Ovary (tissue), 9 donors: ENCODE measurements around the gene CERS6. TPM values are rescaled to one million over a fixed set of nuclear protein-coding genes. Genes with fewer than 3 reads are reported as not detected.

ENCODE experiments used
- DNase-seq, 5 donors: peaks; one replicate each; pipeline ENCODE4 v3.0.0-alpha.2; 2019 to 2020
- H3K27ac ChIP-seq, 2 donors: fragments of 200-600 bp; one replicate each; pipeline versions ENCODE4 v1.5.1 to v1.8.0; 2019 to 2022
- H3K27me3 ChIP-seq: fragments of 200-600 bp; one replicate; pipeline ENCODE4 v1.8.0; 2022
- H3K36me3 ChIP-seq: fragments of 200-600 bp; sonication (generic); one replicate; pipeline ENCODE4 v1.5.1; 2019
- H3K4me1 ChIP-seq: one replicate; pipeline ENCODE4 v1.8.1; 2013; ENCODE audit warnings: mild to moderate bottlenecking, moderate library complexity; ENCODE audit not compliant: insufficient read depth
- H3K4me3 ChIP-seq: fragments of 200-600 bp; sonication (generic); one replicate; pipeline ENCODE4 v1.5.1; 2017
- H3K9me3 ChIP-seq, 2 donors: fragments of 200-600 bp in 1 of 2; sonication (generic) in 1 of 2; one replicate each; pipeline versions ENCODE4 v1.5.1 to v1.8.1; 2013 to 2019; ENCODE audit warnings: mild to moderate bottlenecking in 1 of 2, moderate library complexity in 1 of 2
- EP300 ChIP-seq: sonication (generic); formaldehyde crosslinking; IDR thresholded peaks from one replicate; pipeline ENCODE4 v1.6.1; 2017; ENCODE audit warnings: antibody characterized with exemption
- POLR2A ChIP-seq: fragments of 450-650 bp; IDR thresholded peaks from one replicate; pipeline ENCODE4 v1.6.1; 2017; ENCODE audit warnings: antibody characterized with exemption, mild to moderate bottlenecking, moderate library complexity
- WGBS, 3 donors: extraction: QIAGEN DNeasy Blood & Tissue Kit in 1 of 3; methylation state at CpG; one replicate each; pipeline versions ENCODE4 v1.1.5 to v1.1.7; 2013 to 2017; 5-methylcytosine and 5-hydroxymethylcytosine counted together
- intact Hi-C, 4 donors: fragments of 100-400 bp; cut with DNase I; formaldehyde crosslinking; loops; one replicate each; pipeline versions ENCODE4 v1.11.0 to v1.15.1; 2022 to 2023
- polyA plus RNA-seq, 2 donors: library from polyadenylated mRNA; stranded (reverse); fragments of 200-250 nt in 1 of 2; fragments of 350-450 nt in 1 of 2; fragmentation: Illumina TruSeq in 1 of 2; extraction: RNeasy Lipid Tissue Mini Kit (QIAGEN cat#74804) in 1 of 2; gene quantifications; one replicate each; pipeline ENCODE4 v1.2.3, GENCODE V29; 2013 to 2014
- total RNA-seq, 7 donors: library from RNA; depleted of rRNA in 2 of 7; stranded (reverse); fragments of >200 nt in 2 of 7; fragmentation: NEBNext Ultra II Directional in 3 of 7; extraction: Animal tissue kit (Norgen Biotek cat#: 25700) in 3 of 7; gene quantifications; one replicate each; pipeline versions ENCODE4 v1.1.0 to v1.2.4, GENCODE V29; 2016 to 2023
- TF ChIP-seq, protein P1 (sequence below), 3 donors: fragments of 450-650 bp in 2 of 3; fragments of 200-600 bp in 1 of 3; IDR thresholded peaks; one replicate each; pipeline versions ENCODE4 v1.5.1 to v1.8.0; 2016 to 2022; ENCODE audit warnings: antibody characterized with exemption in 3 of 3, mild to moderate bottlenecking in 1 of 3
- donor health status: DM: no; HTN: no; CAD: no; lungs with moderate emphysema.
- donor health status: DM: no; HTN: no; CAD: no.
- donor health status: Bipolar disorder and iron deficiency.
- donor health status: DM: yes; HTN: yes; CAD: no.
- donor health status: DM: no; HTN: no; CAD: no.
- donor health status: DM: yes; HTN: yes; CAD: no.

The CERS6 gene
- total and polyA plus RNA-seq, 9 donors, result 11.5 to 30.8 (median 24.9) TPM

GRCh38 chr2:168749297-168749696, 293.2 kb downstream of the CERS6 start:
- TF ChIP-seq, protein P1, sequence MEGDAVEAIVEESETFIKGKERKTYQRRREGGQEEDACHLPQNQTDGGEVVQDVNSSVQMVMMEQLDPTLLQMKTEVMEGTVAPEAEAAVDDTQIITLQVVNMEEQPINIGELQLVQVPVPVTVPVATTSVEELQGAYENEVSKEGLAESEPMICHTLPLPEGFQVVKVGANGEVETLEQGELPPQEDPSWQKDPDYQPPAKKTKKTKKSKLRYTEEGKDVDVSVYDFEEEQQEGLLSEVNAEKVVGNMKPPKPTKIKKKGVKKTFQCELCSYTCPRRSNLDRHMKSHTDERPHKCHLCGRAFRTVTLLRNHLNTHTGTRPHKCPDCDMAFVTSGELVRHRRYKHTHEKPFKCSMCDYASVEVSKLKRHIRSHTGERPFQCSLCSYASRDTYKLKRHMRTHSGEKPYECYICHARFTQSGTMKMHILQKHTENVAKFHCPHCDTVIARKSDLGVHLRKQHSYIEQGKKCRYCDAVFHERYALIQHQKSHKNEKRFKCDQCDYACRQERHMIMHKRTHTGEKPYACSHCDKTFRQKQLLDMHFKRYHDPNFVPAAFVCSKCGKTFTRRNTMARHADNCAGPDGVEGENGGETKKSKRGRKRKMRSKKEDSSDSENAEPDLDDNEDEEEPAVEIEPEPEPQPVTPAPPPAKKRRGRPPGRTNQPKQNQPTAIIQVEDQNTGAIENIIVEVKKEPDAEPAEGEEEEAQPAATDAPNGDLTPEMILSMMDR (IDR thresholded peaks at IDR 0.05), result no peak
- WGBS, 3 donors, result 88 to 90% (median 88%) methylated on average over 3 to 6 of the region's 6 CpGs
- DNase-seq, result no peak
- Histone ChIP-seq H3K27me3 (no peaks in the 10 kb centered on the region), H3K4me1 (no peaks in the 10 kb centered on the region), H3K4me3 (no peak overlapping the region), H3K36me3 (no peaks in the 10 kb centered on the region), H3K27ac (no peak overlapping the region), H3K9me3 (no peaks in the 10 kb centered on the region)
- intact Hi-C loops, result no loop called here

DNA sequence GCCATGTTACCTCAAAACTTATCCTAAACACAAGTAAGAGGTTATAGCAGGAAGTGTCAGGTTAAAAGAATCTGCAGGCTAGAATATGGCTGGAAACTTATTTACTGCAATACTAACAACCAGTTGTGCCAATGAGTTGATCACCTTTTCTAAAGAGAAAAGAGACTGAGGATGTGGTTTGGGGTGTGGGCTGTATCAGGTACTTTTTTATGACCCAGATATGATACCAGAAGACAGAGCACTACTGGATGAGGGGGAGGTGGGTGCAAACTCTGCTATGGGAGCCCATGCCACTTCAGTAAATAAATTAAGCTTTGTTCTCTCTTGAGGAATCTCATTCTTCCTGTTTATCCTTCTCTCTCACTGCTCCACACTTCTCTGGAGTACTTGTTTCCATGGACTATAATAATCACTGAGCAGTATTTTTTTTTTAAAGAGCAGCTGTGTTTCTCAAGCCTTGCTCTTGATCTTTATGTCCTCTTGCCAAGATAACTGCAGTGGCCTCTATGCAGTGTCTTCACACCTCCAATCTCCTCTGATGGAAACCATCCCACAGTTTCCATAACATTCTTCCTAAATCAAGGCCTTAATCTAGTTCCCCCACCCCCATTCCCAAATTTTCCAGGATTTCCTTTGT, 295.1 kb downstream of the CERS6 start:
- Histone ChIP-seq H3K27ac (no peak overlapping the region), H3K27me3 (no peaks in the 10 kb centered on the region), H3K4me3 (no peak overlapping the region), H3K4me1 (no peaks in the 10 kb centered on the region), H3K36me3 (no peaks in the 10 kb centered on the region), H3K9me3 (no peaks in the 10 kb centered on the region)
- TF ChIP-seq POLR2A, result no peak
- no peak for TF ChIP-seq EP300
- TF ChIP-seq, protein P1 (IDR thresholded peaks at IDR 0.05), result no peak
- DNase-seq, result no peak
- intact Hi-C loops, result no loop called here

GRCh38 chr2:168752361-168752760, 296.3 kb downstream of the CERS6 start:
- H3K27me3 ChIP-seq, result no peaks in the 10 kb centered on the region
- DNase-seq, result no peak
- H3K4me3 ChIP-seq, result no peak overlapping the region
- H3K27ac ChIP-seq, result no peak overlapping the region
- intact Hi-C loops, result no loop called here
- TF ChIP-seq POLR2A (no peak), EP300 (no peak)
- TF ChIP-seq, protein P1 (IDR thresholded peaks at IDR 0.05), result no peak
- no peaks in the 10 kb centered on the region for H3K4me1 ChIP-seq
- no peaks in the 10 kb centered on the region for H3K9me3 ChIP-seq
- 97% methylated on average over 8 of the region's 8 CpGs for WGBS, 3 donors
- H3K36me3 ChIP-seq, result no peaks in the 10 kb centered on the region

DNA sequence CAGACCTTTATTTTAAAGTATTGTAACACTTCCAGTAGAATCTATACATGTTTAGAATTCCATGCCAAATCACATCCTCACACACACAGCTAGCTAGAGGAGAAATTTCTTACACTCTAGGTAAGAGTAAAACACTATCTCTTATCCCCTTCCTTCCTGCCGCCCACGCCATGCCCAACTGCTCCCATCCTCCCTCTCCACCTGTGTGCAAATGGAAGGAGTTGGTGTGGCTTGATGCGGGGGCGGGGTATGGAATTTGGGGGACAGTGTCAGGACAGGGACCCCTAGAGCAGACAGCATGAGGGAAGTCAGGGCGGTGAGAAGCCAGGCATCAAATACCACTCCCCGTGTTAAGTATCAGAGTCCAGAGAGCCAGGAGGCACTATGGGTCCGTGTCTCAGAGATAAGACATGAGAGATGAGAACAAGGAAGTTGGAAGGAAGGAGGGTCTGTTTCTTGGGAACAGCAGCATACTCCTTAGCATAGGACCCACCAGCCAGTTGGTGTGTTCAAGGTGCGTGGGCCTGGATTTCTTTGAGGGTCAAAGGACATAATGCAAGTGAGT, 297.8 kb downstream of the CERS6 start:
- TF ChIP-seq EP300 (no peak), POLR2A (no peak)
- intact Hi-C loops, result no loop called here
- Histone ChIP-seq H3K27ac (no peak overlapping the region), H3K4me1 (no peaks in the 10 kb centered on the region), H3K9me3 (no peaks in the 10 kb centered on the region), H3K4me3 (no peak overlapping the region), H3K36me3 (no peaks in the 10 kb centered on the region), H3K27me3 (no peaks in the 10 kb centered on the region)
- no peak for DNase-seq
- WGBS, 3 donors, result 95 to 97% (median 97%) methylated on average over 8 of the region's 8 CpGs

DNA sequence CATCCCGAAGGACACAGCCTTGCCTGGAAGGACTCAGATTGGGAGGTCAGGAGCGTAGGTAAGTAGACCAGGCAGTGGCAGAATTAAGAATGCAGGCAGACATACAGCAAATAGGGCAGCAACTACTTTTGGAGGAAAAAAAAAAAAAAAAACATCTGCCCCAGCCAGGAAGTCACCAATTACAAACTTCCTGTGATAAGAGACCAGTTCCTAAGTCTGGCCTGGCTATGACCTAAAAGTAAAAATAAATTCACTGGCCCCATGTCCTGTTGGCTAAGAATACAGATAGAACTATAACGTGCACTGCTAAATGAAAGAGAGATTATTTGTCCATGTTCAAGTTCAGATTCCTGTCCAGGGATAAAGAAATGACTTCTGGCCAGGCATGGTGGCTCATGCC, 301.2 kb downstream of the CERS6 start:
- WGBS, 3 donors, result 72 to 76% (median 72%) methylated on average over 3 of the region's 3 CpGs
- Histone ChIP-seq H3K27ac (no peak overlapping the region), H3K9me3 (no peaks in the 10 kb centered on the region), H3K4me1 (no peaks in the 10 kb centered on the region), H3K36me3 (no peaks in the 10 kb centered on the region), H3K27me3 (no peaks in the 10 kb centered on the region), H3K4me3 (no peak overlapping the region)
- intact Hi-C loops, result loop anchor here in 3 of 4 donors (5.0 kb wide), 2 partner anchors 410 to 415 kb away; no protein-coding TSS in a partner anchor
- DNase-seq, result no peak
- TF ChIP-seq, protein P1 (IDR thresholded peaks at IDR 0.05), result no peak
- no peak for TF ChIP-seq POLR2A
- TF ChIP-seq EP300, result no peak
